Measurements from ENCODE around the gene PSAT1.

Gene PSAT1

GRCh38 chr9:78292716-78293497, 4.0 kb upstream of the PSAT1 start:
- no peak for DNase-seq

GRCh38 chr9:78294290-78295176, 2.4 kb upstream of the PSAT1 start:
- DNase-seq = no peak

GRCh38 chr9:78295177-78295575, 1.7 kb upstream of the PSAT1 start:
- no peak for DNase-seq

GRCh38 chr9:78295731-78296130, 1.2 kb upstream of the PSAT1 start:
- no peak for DNase-seq

GRCh38 chr9:78296201-78296892, 578 bp upstream of the PSAT1 start:
- peak; percentile 63 for DNase-seq

- DNase-seq = no peak
Measured at GRCh38 chr9:78297672-78297961, 692 bp downstream of the PSAT1 start.

- no peak for DNase-seq
Measured at GRCh38 chr9:78298046-78298765, 1.3 kb downstream of the PSAT1 start.

GRCh38 chr9:78300209-78300608, 3.3 kb downstream of the PSAT1 start:
- DNase-seq = no peak

GRCh38 chr9:78301466-78301865, 4.5 kb downstream of the PSAT1 start:
- no peak for DNase-seq

- DNase-seq = no peak
Measured at GRCh38 chr9:78303377-78304062, 6.6 kb downstream of the PSAT1 start.

GRCh38 chr9:78304357-78304756, 7.4 kb downstream of the PSAT1 start:
- no peak for DNase-seq

GRCh38 chr9:78306222-78307076, 9.5 kb downstream of the PSAT1 start:
- DNase-seq = no peak

- DNase-seq = no peak
Measured at GRCh38 chr9:78307360-78307759, 10.4 kb downstream of the PSAT1 start.

GRCh38 chr9:78309066-78309465, 12.1 kb downstream of the PSAT1 start:
- no peak for DNase-seq

GRCh38 chr9:78311075-78311474, 14.2 kb downstream of the PSAT1 start:
- DNase-seq = no peak

- no peak for DNase-seq
Measured at GRCh38 chr9:78311886-78312524, 15.1 kb downstream of the PSAT1 start.

- no peak for DNase-seq
Measured at GRCh38 chr9:78314550-78314949, 17.6 kb downstream of the PSAT1 start.

GRCh38 chr9:78314953-78315870, 18.3 kb downstream of the PSAT1 start:
- DNase-seq = no peak

GRCh38 chr9:78316166-78316892, 19.4 kb downstream of the PSAT1 start:
- no peak for DNase-seq

Data from NCI-H1105 treated with DMSO at 0.1 percent for 48 hours (cell line).